ENCODE data around the gene HOXA4.

The HOXA4 gene

GRCh38 chr7:27131390-27131819 lies 848 bp upstream of the HOXA4 start:
- DNase-seq = no peak

GRCh38 chr7:27129729-27130539 lies 623 bp downstream of the HOXA4 start:
- peak; percentile 57 for DNase-seq

- no peak for DNase-seq
These were observed 1.5 kb downstream of the HOXA4 start for GRCh38 chr7:27128776-27129728.

GRCh38 chr7:27128034-27128433 lies 2.5 kb downstream of the HOXA4 start:
- no peak for DNase-seq

GRCh38 chr7:27126596-27127327 lies 3.8 kb downstream of the HOXA4 start:
- no peak for DNase-seq

- no peak for DNase-seq
These were observed 4.6 kb downstream of the HOXA4 start for GRCh38 chr7:27125986-27126394.

GRCh38 chr7:27124902-27125689 lies 5.5 kb downstream of the HOXA4 start:
- DNase-seq = no peak

GRCh38 chr7:27124096-27124901 lies 6.3 kb downstream of the HOXA4 start:
- DNase-seq = no peak

- no peak for DNase-seq
These were observed 7.0 kb downstream of the HOXA4 start for GRCh38 chr7:27123477-27124053.

GRCh38 chr7:27123007-27123476 lies 7.5 kb downstream of the HOXA4 start:
- no peak for DNase-seq

- no peak for DNase-seq
These were observed 8.3 kb downstream of the HOXA4 start for GRCh38 chr7:27122077-27122910.

GRCh38 chr7:27121684-27122076 lies 8.9 kb downstream of the HOXA4 start:
- DNase-seq = no peak

GRCh38 chr7:27119412-27119911 lies 11.1 kb downstream of the HOXA4 start:
- DNase-seq = no peak

GRCh38 chr7:27118580-27118979 lies 12.0 kb downstream of the HOXA4 start:
- DNase-seq = no peak

- no peak for DNase-seq
These were observed 12.6 kb downstream of the HOXA4 start for GRCh38 chr7:27117887-27118491.

- no peak for DNase-seq
These were observed 13.3 kb downstream of the HOXA4 start for GRCh38 chr7:27116962-27117886.

- DNase-seq = no peak
These were observed 14.3 kb downstream of the HOXA4 start for GRCh38 chr7:27116031-27116961.
